HepG2 (cell line): ENCODE results near the gene ID3. TPM values are rescaled to one million over a fixed set of nuclear protein-coding genes. Genes with fewer than 3 reads are reported as not detected.

Source experiments
- ATRX ChIP-seq: sonication (generic); formaldehyde crosslinking; IDR thresholded peaks from 2 replicates; pipeline ENCODE4 v1.4.0; 2020; ENCODE audit warnings: missing genetic modification reagents, borderline replicate concordance
- BORCS8-MEF2B ChIP-seq: sonication (generic); formaldehyde crosslinking; IDR thresholded peaks from 2 replicates; pipeline ENCODE4 v1.8.0; 2022; ENCODE audit warnings: mild to moderate bottlenecking, missing genetic modification reagents
- CREB1 ChIP-seq, 2 experiments: fragments of 450-650 bp in 1 of 2; IDR thresholded peaks; 2 replicates each; pipeline ENCODE4 v1.6.1; 2016 to 2017; ENCODE audit warnings: control low read depth in 1 of 2, mild to moderate bottlenecking in 1 of 2, missing compliant biosample characterization in 1 of 2, missing genetic modification characterization in 1 of 2
- DR1 ChIP-seq: sonication (generic); formaldehyde crosslinking; IDR thresholded peaks from 2 replicates; pipeline ENCODE4 v1.8.0; 2021; ENCODE audit warnings: mild to moderate bottlenecking, missing genetic modification reagents, inconsistent platforms
- ELF4 ChIP-seq: sonication (generic); formaldehyde crosslinking; IDR thresholded peaks from 2 replicates; pipeline ENCODE4 v1.5.0; 2020; ENCODE audit warnings: missing genetic modification reagents, mild to moderate bottlenecking, moderate library complexity, borderline replicate concordance
- GABPA ChIP-seq, 2 experiments: IDR thresholded peaks; 2 replicates each; pipeline ENCODE4 v1.6.1; 2011 to 2016; ENCODE audit warnings: low read depth in 2 of 2, low read length in 1 of 2, missing biosample characterization in 1 of 2, missing genetic modification characterization in 1 of 2
- HES4 ChIP-seq: sonication (generic); formaldehyde crosslinking; IDR thresholded peaks from 2 replicates; pipeline ENCODE4 v1.9.0; 2021; ENCODE audit warnings: mild to moderate bottlenecking, missing genetic modification reagents, borderline replicate concordance
- HOXA9 ChIP-seq: sonication (generic); formaldehyde crosslinking; IDR thresholded peaks from 2 replicates; pipeline ENCODE4 v1.8.1; 2022; ENCODE audit warnings: missing genetic modification reagents, mild to moderate bottlenecking, moderate library complexity, borderline replicate concordance
- KDM5A ChIP-seq: fragments of 200-600 bp; sonication (generic); IDR thresholded peaks from 2 replicates; pipeline ENCODE4 v1.7.0; 2018; ENCODE audit warnings: antibody characterized with exemption, mild to moderate bottlenecking, low read length, borderline replicate concordance
- MTF2 ChIP-seq: sonication (generic); formaldehyde crosslinking; IDR thresholded peaks from 2 replicates; pipeline ENCODE4 v1.5.0; 2020; ENCODE audit warnings: missing genetic modification reagents, borderline replicate concordance
- MXI1 ChIP-seq: IDR thresholded peaks from 3 replicates; pipeline ENCODE4 v1.6.1; 2012; ENCODE audit warnings: low read depth, low read length, inconsistent platforms, borderline replicate concordance
- RXRB ChIP-seq: IDR thresholded peaks from 2 replicates; pipeline ENCODE4 v1.6.1; 2016; ENCODE audit warnings: borderline replicate concordance, missing genetic modification reagents, missing compliant biosample characterization
- SALL1 ChIP-seq: sonication (generic); formaldehyde crosslinking; IDR thresholded peaks from 2 replicates; pipeline ENCODE4 v1.8.0; 2022; ENCODE audit warnings: mild to moderate bottlenecking, missing genetic modification reagents
- SETDB1 ChIP-seq: sonication (generic); formaldehyde crosslinking; IDR thresholded peaks from 2 replicates; pipeline ENCODE4 v1.5.1; 2020; ENCODE audit warnings: missing genetic modification reagents, mild to moderate bottlenecking, borderline replicate concordance
- SNAI1 ChIP-seq: sonication (generic); formaldehyde crosslinking; IDR thresholded peaks from 2 replicates; pipeline ENCODE4 v1.5.0; 2020; ENCODE audit warnings: mild to moderate bottlenecking, missing genetic modification reagents, borderline replicate concordance
- ZBTB1 ChIP-seq: sonication (generic); formaldehyde crosslinking; IDR thresholded peaks from 2 replicates; pipeline ENCODE4 v1.4.0; 2020; ENCODE audit warnings: missing genetic modification reagents, borderline replicate concordance
- ZBTB26 ChIP-seq: IDR thresholded peaks from 2 replicates; pipeline ENCODE4 v1.6.1; 2016; ENCODE audit warnings: missing compliant biosample characterization, missing genetic modification reagents, borderline replicate concordance
- ZC3H4 ChIP-seq: sonication (generic); formaldehyde crosslinking; IDR thresholded peaks from 2 replicates; pipeline ENCODE4 v1.4.0; 2020; ENCODE audit warnings: missing genetic modification reagents, borderline replicate concordance
- ZMAT5 ChIP-seq: sonication (generic); formaldehyde crosslinking; IDR thresholded peaks from 2 replicates; pipeline ENCODE4 v1.5.0; 2020; ENCODE audit warnings: mild to moderate bottlenecking, low read depth, missing genetic modification reagents, borderline replicate concordance
- ZNF20 ChIP-seq: sonication (generic); formaldehyde crosslinking; IDR thresholded peaks from 2 replicates; pipeline ENCODE4 v1.4.0; 2020; ENCODE audit warnings: mild to moderate bottlenecking, moderate library complexity, missing genetic modification reagents
- ZNF3 ChIP-seq: IDR thresholded peaks from 2 replicates; pipeline ENCODE4 v1.7.0; 2017; ENCODE audit warnings: inconsistent platforms
- ZNF430 ChIP-seq: sonication (generic); formaldehyde crosslinking; IDR thresholded peaks from 2 replicates; pipeline ENCODE4 v1.9.0; 2021; ENCODE audit warnings: mild to moderate bottlenecking, missing genetic modification reagents
- ZNF556 ChIP-seq: sonication (generic); formaldehyde crosslinking; IDR thresholded peaks from 2 replicates; pipeline ENCODE4 v1.4.0; 2020; ENCODE audit warnings: mild to moderate bottlenecking, missing genetic modification reagents, borderline replicate concordance
- ZNF672 ChIP-seq: sonication (generic); formaldehyde crosslinking; IDR thresholded peaks from 2 replicates; pipeline ENCODE4 v1.8.1; 2022; ENCODE audit warnings: missing genetic modification reagents
- ZNF709 ChIP-seq: sonication (generic); formaldehyde crosslinking; IDR thresholded peaks from 2 replicates; pipeline ENCODE4 v1.5.0; 2020; ENCODE audit warnings: mild to moderate bottlenecking, missing genetic modification reagents
- ZNF724P ChIP-seq: sonication (generic); formaldehyde crosslinking; IDR thresholded peaks from 2 replicates; pipeline ENCODE4 v1.8.0; 2022; ENCODE audit warnings: missing genetic modification reagents, borderline replicate concordance
- ZNF737 ChIP-seq: sonication (generic); formaldehyde crosslinking; IDR thresholded peaks from 2 replicates; pipeline ENCODE4 v1.5.0; 2020; ENCODE audit warnings: missing genetic modification reagents, mild to moderate bottlenecking, borderline replicate concordance
- ZSCAN31 ChIP-seq: sonication (generic); formaldehyde crosslinking; IDR thresholded peaks from 2 replicates; pipeline ENCODE4 v1.5.0; 2020; ENCODE audit warnings: low read depth, mild to moderate bottlenecking, missing genetic modification reagents
- polyA plus RNA-seq, 8 experiments: library from polyadenylated mRNA; depleted of rRNA in 3 of 8; stranded (reverse) in 7 of 8; unstranded in 1 of 8; fragments of >200 nt; fragmentation: Illumina TruSeq in 4 of 8; extraction: Trizol in 4 of 8; gene quantifications; 2 replicates each; pipeline versions ENCODE4 v1.2.1 to v1.2.3, GENCODE V29; 2011 to 2016; ENCODE audit warnings: low read depth in 4 of 8, missing spikeins in 1 of 8, mixed read lengths in 1 of 8; ENCODE audit not compliant: insufficient read depth in 1 of 8
- total RNA-seq, 5 experiments: library from RNA; depleted of rRNA; stranded (reverse); fragments of >200 nt; fragmentation: Illumina TruSeq; extraction: Trizol; gene quantifications; 2 replicates each; pipeline ENCODE4 v1.2.3, GENCODE V29; 2016; ENCODE audit warnings: low read depth in 1 of 5

Gene ID3
- total and polyA plus RNA-seq, 2 of the 13 experiments (the other 11 are each of a cell fraction or from before 2014, with no cell fraction given) = 64.8 to 115 TPM

GRCh38 chr1:23555986-23556634, 3.2 kb downstream of the ID3 start (continued):
- TF ChIP-seq ELF4 (CRISPR knock-in tag) (no peak), HES4 (CRISPR knock-in tag) (no peak), ZC3H4 (peak; percentile 47; the same call in 1 of the 2 replicates), ZBTB26 (CRISPR knock-in tag) (no peak), MXI1 (no peak; the same call in 2 of the 3 replicates), HOXA9 (no peak), GABPA (IDR thresholded peaks at IDR 0.05; ENCODE audit: low read depth, low read length) (no peak), GABPA (CRISPR knock-in tag; IDR thresholded peaks at IDR 0.05; ENCODE audit: low read depth) (no peak), ZNF709 (CRISPR knock-in tag) (no peak), CREB1 (IDR thresholded peaks at IDR 0.05) (no peak), CREB1 (CRISPR knock-in tag; IDR thresholded peaks at IDR 0.05) (peak; percentile 41; the same call in 1 of the 2 replicates), ATRX (no peak), ZNF430 (0 out of 2 replicates have a peak, but pooled peaks have one; percentile 10), SETDB1 (CRISPR knock-in tag) (no peak), ZBTB1 (CRISPR knock-in tag) (peak; percentile 9; the same call in 1 of the 2 replicates), ZNF737 (CRISPR knock-in tag) (no peak), SNAI1 (no peak), RXRB (CRISPR knock-in tag) (0 out of 2 replicates have a peak, but pooled peaks have one; percentile 14), ZNF556 (CRISPR knock-in tag) (no peak), ZNF672 (CRISPR knock-in tag) (no peak), KDM5A (no peak), MTF2 (no peak), SALL1 (CRISPR knock-in tag) (peak; percentile 42; the same call in 1 of the 2 replicates), BORCS8-MEF2B (CRISPR knock-in tag) (0 out of 2 replicates have a peak, but pooled peaks have one; percentile 50), ZNF724P (CRISPR knock-in tag) (no peak), ZNF20 (no peak), DR1 (CRISPR knock-in tag) (no peak), ZNF3 (CRISPR knock-in tag) (no peak), ZSCAN31 (CRISPR knock-in tag) (no peak), ZMAT5 (no peak)
